Stimulated activated CD4-positive, alpha-beta T cell treated with anti-CD3 and anti-CD28 coated beads, Interleukin-2, amount 100 ng/mL, for 4 hours (primary cell): Measurements from ENCODE around the gene EPN1.
"Not testable (repeated sequence)": the region's sequence is repeated elsewhere in the genome, so short reads cannot be mapped to it uniquely, and the experiment has no call there.

ENCODE experiments used
- DNase-seq: peaks from one replicate; pipeline ENCODE4 v3.0.0-alpha.2; 2020; ENCODE audit warnings: low read depth

Gene EPN1

GRCh38 chr19:55693336-55693974 is 18.4 kb downstream of the EPN1 start:
- DNase-seq, result no peak

GRCh38 chr19:55694241-55694655 is 19.2 kb downstream of the EPN1 start:
- no peak for DNase-seq

- DNase-seq, result no peak
Measured at GRCh38 chr19:55694656-55695491, 19.8 kb downstream of the EPN1 start.

DNA sequence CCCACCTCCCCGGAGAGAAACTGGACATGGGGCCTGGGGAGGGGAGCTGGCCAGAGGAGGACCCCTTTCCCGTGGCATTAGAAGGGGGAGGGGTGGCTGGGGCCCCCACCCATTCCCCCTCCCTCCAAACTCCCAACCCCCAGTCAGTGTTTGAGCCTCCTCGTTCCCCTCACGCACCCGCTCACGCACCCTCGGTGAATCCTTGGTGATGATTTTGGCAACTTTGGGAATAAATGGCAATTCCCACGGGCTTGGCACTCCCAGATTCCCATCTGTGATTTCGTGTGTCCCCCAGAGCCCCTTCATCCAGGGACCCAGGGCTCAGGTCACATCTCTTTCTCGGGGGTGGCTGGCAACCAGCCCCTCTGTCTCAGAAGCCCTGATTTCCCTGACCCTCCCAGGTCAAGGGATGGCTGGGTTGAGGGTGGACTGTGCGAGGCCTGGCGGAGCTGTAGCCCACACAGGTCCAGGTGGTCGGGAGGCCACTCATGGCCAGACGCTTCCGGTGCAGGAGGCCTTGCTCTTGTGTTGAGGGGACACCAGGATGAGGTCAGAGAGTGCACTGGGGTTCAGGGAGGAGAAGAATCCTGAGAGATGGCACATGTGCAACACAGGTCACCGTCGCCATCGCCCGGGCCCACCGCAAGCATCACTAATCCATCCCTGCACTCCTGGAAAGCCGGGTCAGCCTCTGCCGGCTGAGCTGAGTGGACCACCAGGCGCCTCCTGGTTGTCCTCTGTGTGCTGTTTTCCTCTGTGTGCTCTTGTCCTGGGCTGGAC is 20.7 kb downstream of the EPN1 start:
- no peak for DNase-seq

GRCh38 chr19:55696301-55697068 is 21.5 kb downstream of the EPN1 start:
- DNase-seq, result no peak

GRCh38 chr19:55697069-55697440 is 22.0 kb downstream of the EPN1 start:
- DNase-seq, result no peak

DNA sequence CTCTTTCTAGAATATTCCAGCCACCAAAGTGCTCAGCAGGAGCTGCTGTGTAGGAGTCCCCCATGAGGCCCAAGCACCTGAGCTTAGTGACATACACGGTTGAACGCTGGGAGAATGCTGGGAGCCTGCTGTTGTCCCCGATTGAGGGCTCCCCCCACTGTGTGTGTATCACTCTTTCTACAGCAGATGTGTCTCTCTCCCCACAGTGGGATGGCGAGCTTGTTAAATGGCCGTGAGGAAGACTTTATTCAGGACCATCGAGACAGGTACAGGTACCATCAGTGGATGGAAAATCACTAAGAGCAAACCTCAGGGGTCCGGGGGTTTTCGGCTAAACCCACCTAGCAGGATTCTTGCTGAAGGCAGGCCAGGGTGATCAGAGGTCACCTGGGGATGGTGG is 22.7 kb downstream of the EPN1 start:
- DNase-seq, result no peak

GRCh38 chr19:55698256-55698655 is 23.2 kb downstream of the EPN1 start:
- no peak for DNase-seq

- DNase-seq, result no peak
Measured at GRCh38 chr19:55699221-55699620, 24.2 kb downstream of the EPN1 start.

GRCh38 chr19:55700813-55701212 is 25.8 kb downstream of the EPN1 start:
- no peak for DNase-seq

DNA sequence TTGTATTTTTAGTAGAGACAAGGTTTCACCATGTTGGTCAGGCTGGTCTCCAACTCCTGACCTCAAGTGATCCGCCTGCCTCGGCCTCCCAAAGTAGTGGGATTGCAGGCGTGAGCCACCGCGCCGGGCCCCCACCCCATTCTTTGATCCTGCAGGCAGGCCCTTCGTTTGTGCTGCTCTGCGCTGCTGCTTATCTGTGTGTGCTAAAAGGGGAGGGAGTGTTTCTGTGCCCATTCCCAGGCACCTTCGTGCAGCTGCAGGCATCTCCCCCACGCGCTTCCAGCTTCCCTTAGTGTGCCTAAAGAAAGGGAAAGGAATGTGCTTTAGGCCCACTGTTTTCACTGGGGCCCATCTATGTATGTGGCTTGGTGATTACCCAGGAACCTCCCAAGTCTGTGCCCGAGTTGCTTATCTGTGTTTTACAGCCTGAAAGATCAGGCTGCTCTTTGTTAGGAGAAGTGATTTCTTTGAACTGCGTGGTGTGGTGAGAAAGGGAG is 27.2 kb downstream of the EPN1 start:
- DNase-seq, result no peak

DNA sequence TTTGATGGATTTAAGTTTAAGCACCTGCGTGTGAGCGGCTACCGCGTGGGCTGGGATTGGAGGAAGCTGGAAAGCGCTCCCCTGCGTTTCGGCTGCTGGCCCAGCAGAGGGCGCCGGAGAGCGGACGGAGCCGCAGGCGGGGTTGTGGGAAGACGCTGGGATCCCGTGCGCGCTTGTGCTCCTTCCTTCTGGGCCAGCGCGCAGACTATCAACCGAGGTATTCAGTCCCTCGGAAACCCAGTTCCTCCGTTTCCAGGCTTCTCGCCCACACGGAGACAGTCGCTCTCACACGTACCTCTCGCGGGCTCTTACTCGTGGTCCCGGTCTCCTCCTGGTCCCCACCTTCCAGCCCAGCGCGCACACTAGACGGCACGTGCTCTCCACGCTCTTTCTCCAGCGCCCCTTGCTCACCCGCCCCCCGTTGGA is 28.8 kb downstream of the EPN1 start:
- no peak for DNase-seq

DNA sequence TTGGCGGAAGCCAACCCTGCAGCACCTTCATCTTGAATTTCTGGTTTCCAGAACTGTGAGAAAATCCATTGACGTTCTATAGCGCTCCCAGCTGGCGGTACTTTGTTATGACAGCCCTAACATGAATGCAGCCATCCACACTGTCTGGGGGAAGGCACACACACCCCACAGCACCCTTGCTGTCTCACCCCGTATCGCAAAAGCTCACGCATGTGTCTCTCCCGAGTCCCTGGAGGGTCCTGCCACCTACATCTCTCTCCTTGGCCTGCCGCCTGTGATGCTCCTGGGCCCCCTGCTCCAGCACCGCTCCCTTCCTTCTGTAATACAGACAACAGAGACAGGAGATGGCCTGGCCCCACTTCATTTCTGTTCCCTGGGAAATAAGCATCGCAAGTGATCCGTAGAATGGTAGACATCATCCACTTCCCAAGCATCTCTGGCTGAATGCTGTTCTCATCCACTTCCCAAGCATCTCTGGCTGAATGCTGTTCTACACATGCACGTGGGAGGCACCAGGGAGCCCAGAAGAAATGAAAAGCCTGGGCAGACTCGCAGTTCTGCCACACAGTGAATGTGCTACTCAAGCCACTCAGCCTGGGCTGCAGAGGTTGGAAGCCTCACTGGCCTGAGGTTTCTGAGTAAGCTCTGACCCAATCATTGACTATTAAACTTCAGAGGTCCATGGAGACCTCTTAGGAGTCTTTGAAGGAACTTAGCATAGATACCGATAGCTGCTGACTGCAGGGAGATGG is 29.6 kb downstream of the EPN1 start:
- DNase-seq, result no peak

- no peak for DNase-seq
Measured at GRCh38 chr19:55705972-55706371, 30.9 kb downstream of the EPN1 start.

DNA sequence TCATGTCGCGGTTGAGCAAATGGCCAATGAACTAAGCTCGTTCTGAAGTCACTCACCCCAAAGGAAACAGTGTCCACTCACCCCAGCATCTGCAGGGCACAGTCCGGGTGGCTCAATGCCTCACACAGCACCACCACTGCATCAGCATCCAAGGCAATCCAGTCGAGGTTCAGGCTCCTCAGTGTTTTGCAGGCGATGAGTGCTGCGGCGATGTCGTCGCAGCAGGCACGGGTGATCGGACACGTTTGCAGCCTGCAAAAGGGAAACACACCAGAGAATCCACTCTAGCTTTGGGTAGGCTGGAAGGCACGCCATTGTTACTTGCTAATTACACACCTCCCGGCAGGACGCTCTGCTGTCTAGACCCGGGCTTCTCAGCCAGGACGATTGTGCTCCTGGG is 36.7 kb downstream of the EPN1 start:
- DNase-seq, result no peak

- no peak for DNase-seq
Measured at GRCh38 chr19:55712804-55713631, 38.0 kb downstream of the EPN1 start.

DNA sequence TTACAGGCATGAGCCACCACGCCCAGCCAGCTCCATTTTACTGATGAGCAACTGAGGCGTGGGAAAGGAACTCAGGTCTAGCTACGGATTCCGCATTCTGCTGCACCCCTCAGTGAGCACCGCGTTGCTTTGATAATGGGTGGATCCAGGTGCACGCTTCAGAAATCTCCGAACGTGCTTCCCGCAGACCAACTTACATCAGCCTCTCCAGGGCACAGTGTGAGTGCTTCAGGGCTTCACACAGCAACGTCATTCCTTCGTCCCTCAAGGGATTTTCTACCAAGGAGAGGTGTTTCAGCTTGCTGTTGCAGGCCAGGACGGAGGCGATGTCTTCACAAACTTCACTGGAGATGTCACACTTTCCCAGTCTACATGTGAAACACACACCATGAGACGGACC is 41.5 kb downstream of the EPN1 start:
- DNase-seq, result no peak

DNA sequence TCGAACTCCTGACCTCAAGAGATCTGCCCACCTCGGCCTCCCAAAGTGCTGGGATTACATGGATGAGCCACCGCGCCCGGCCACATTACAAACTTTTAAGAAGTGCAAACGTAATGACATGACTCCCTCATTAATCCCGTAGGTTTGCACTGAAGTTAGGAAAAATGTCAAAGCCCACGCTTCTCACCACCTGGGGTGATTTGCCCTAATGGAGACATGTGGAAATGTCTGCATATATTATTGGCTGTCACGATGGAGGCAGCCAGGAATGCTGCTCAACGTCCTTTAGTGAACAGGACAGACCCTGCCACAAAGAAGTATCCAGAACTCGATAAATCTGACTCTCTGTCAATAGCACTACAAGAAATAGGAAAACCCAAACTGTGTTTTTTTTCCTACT is 42.2 kb downstream of the EPN1 start:
- DNase-seq, result no peak

- not testable (repeated sequence) for DNase-seq
Measured at GRCh38 chr19:55717879-55718711, 43.1 kb downstream of the EPN1 start.
